ENCODE measurements around the gene SFRP2.

Gene SFRP2

DNA sequence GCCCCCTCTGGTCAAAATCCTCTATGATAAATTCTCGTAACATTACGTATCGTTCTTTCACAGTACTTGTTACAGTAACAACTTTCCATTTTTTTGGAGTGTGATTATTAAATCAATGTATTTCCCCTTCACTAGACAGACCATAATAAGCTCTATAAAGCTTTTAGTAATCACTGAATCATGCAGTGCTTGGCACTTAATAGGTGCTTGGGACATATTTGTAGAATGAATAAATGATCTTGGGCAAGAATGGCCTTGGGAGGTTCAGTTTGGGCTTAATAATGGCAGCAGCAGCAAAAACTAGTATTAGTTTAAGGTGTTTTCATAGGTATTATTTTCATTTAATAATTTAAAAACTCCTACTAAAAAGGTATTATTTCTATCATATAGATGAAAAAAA is 33.4 kb upstream of the SFRP2 start:
- Histone ChIP-seq H3K36me3 (ENCODE audit: control insufficient read depth in 2 of 2, insufficient read depth in 1 of 2, low read length in 2 of 2) (no peaks in the 10 kb centered on the region), H3K4me1 (ENCODE audit: control insufficient read depth, insufficient read depth, low read length) (no peaks in the 10 kb centered on the region), H3K27ac (ENCODE audit: extremely low read depth, low read depth, low read length) (no peak overlapping the region), H3K9me3 (ENCODE audit: control insufficient read depth, insufficient read depth, low read depth, low read length) (no peaks in the 10 kb centered on the region), H3K4me3 (ENCODE audit: low read depth, low read length) (no peak overlapping the region)
- TF ChIP-seq, protein P1, sequence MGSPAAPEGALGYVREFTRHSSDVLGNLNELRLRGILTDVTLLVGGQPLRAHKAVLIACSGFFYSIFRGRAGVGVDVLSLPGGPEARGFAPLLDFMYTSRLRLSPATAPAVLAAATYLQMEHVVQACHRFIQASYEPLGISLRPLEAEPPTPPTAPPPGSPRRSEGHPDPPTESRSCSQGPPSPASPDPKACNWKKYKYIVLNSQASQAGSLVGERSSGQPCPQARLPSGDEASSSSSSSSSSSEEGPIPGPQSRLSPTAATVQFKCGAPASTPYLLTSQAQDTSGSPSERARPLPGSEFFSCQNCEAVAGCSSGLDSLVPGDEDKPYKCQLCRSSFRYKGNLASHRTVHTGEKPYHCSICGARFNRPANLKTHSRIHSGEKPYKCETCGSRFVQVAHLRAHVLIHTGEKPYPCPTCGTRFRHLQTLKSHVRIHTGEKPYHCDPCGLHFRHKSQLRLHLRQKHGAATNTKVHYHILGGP (tag by site-specific recombination; IDR thresholded peaks at IDR 0.05), result no peak
- TF ChIP-seq ZNF394 (tag by site-specific recombination; IDR thresholded peaks at IDR 0.05; ENCODE audit: borderline replicate concordance) (no peak), SCRT2 (tag by site-specific recombination; IDR thresholded peaks at IDR 0.05) (no peak), ZNF202 (tag by site-specific recombination; IDR thresholded peaks at IDR 0.05; ENCODE audit: borderline replicate concordance) (no peak), ZBTB20 (tag by site-specific recombination; IDR thresholded peaks at IDR 0.05) (no peak), ZNF239 (tag by site-specific recombination; IDR thresholded peaks at IDR 0.05) (no peak), ZBTB17 (tag by site-specific recombination; IDR thresholded peaks at IDR 0.05) (no peak), ZNF561 (tag by site-specific recombination; IDR thresholded peaks at IDR 0.05; ENCODE audit: borderline replicate concordance) (no peak), ZNF664 (tag by site-specific recombination; IDR thresholded peaks at IDR 0.05) (no peak), ZBTB48 (tag by site-specific recombination; IDR thresholded peaks at IDR 0.05) (no peak), ZNF302 (tag by site-specific recombination; IDR thresholded peaks at IDR 0.05; ENCODE audit: low read depth) (no peak)
- TF ChIP-seq, protein P2, sequence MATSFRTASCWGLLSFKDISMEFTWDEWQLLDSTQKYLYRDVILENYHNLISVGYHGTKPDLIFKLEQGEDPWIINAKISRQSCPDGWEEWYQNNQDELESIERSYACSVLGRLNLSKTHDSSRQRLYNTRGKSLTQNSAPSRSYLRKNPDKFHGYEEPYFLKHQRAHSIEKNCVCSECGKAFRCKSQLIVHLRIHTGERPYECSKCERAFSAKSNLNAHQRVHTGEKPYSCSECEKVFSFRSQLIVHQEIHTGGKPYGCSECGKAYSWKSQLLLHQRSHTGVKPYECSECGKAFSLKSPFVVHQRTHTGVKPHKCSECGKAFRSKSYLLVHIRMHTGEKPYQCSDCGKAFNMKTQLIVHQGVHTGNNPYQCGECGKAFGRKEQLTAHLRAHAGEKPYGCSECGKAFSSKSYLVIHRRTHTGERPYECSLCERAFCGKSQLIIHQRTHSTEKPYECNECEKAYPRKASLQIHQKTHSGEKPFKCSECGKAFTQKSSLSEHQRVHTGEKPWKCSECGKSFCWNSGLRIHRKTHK (tag by site-specific recombination; IDR thresholded peaks at IDR 0.05), result no peak
- TF ChIP-seq, protein P3, sequence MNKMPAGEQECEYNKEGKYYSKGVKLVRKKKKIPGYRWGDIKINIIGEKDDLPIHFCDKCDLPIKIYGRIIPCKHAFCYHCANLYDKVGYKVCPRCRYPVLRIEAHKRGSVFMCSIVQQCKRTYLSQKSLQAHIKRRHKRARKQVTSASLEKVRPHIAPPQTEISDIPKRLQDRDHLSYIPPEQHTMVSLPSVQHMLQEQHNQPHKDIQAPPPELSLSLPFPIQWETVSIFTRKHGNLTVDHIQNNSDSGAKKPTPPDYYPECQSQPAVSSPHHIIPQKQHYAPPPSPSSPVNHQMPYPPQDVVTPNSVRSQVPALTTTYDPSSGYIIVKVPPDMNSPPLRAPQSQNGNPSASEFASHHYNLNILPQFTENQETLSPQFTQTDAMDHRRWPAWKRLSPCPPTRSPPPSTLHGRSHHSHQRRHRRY (tag by site-specific recombination; IDR thresholded peaks at IDR 0.05), result no peak
- ChIA-PET CTCF (interaction anchor here (0.5 to 0.6 kb wide), 2 partner anchors 25 to 243 kb away, joined by 3 read pairs; no protein-coding TSS in a partner anchor), POLR2A (no interaction called here)

DNA sequence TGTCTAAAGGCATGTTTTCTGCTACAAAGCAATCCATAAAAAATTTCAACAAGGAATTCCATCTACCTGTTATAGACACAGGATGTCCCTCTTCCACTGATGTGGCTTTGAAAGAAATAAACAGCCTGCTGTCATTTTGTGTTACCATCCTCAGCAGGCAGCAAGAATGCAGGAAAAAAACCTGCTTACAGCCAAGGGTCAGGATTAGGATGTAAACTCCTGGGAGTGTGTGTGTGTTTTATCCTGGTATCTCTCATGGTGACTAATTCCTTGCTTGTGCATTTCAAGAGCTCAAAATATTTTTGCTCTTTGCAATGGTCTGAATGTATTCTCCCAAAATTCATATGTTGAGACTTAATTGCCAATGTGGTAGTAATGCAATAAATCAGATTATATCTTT is 28.6 kb upstream of the SFRP2 start:
- ChIA-PET CTCF (no interaction called here), POLR2A (no interaction called here)

More for the DNA sequence above, 28.6 kb upstream of the SFRP2 start:
- Histone ChIP-seq H3K27ac (ENCODE audit: extremely low read depth, low read depth, low read length) (no peak overlapping the region), H3K4me1 (ENCODE audit: control insufficient read depth, insufficient read depth, low read length) (no peaks in the 10 kb centered on the region), H3K4me3 (ENCODE audit: low read depth, low read length) (no peak overlapping the region), H3K36me3 (ENCODE audit: control insufficient read depth in 2 of 2, insufficient read depth in 1 of 2, low read length in 2 of 2) (no peaks in the 10 kb centered on the region), H3K9me3 (ENCODE audit: control insufficient read depth, insufficient read depth, low read depth, low read length) (no peaks in the 10 kb centered on the region)
- TF ChIP-seq ZNF114 (tag by site-specific recombination; IDR thresholded peaks at IDR 0.05) (no peak), ZFP3 (tag by site-specific recombination; IDR thresholded peaks at IDR 0.05; ENCODE audit: low read depth) (no peak), ZFP37 (tag by site-specific recombination; IDR thresholded peaks at IDR 0.05) (no peak), ZNF169 (tag by site-specific recombination; IDR thresholded peaks at IDR 0.05) (no peak), MZF1 (tag by site-specific recombination; IDR thresholded peaks at IDR 0.05; ENCODE audit: borderline replicate concordance) (no peak), GFI1B (tag by site-specific recombination; IDR thresholded peaks at IDR 0.05) (no peak), KLF16 (tag by site-specific recombination; IDR thresholded peaks at IDR 0.05) (no peak), ZNF121 (tag by site-specific recombination; IDR thresholded peaks at IDR 0.05) (no peak), ZSCAN23 (tag by site-specific recombination; IDR thresholded peaks at IDR 0.05) (no peak), HOXD13 (CRISPR knock-in tag; IDR thresholded peaks at IDR 0.05; ENCODE audit: borderline replicate concordance) (no peak), ZNF791 (tag by site-specific recombination; IDR thresholded peaks at IDR 0.05) (no peak), ZNF416 (tag by site-specific recombination; IDR thresholded peaks at IDR 0.05) (no peak), ZNF792 (tag by site-specific recombination; IDR thresholded peaks at IDR 0.05) (no peak), ZNF707 (tag by site-specific recombination; IDR thresholded peaks at IDR 0.05) (no peak)
- TF ChIP-seq, protein P4, sequence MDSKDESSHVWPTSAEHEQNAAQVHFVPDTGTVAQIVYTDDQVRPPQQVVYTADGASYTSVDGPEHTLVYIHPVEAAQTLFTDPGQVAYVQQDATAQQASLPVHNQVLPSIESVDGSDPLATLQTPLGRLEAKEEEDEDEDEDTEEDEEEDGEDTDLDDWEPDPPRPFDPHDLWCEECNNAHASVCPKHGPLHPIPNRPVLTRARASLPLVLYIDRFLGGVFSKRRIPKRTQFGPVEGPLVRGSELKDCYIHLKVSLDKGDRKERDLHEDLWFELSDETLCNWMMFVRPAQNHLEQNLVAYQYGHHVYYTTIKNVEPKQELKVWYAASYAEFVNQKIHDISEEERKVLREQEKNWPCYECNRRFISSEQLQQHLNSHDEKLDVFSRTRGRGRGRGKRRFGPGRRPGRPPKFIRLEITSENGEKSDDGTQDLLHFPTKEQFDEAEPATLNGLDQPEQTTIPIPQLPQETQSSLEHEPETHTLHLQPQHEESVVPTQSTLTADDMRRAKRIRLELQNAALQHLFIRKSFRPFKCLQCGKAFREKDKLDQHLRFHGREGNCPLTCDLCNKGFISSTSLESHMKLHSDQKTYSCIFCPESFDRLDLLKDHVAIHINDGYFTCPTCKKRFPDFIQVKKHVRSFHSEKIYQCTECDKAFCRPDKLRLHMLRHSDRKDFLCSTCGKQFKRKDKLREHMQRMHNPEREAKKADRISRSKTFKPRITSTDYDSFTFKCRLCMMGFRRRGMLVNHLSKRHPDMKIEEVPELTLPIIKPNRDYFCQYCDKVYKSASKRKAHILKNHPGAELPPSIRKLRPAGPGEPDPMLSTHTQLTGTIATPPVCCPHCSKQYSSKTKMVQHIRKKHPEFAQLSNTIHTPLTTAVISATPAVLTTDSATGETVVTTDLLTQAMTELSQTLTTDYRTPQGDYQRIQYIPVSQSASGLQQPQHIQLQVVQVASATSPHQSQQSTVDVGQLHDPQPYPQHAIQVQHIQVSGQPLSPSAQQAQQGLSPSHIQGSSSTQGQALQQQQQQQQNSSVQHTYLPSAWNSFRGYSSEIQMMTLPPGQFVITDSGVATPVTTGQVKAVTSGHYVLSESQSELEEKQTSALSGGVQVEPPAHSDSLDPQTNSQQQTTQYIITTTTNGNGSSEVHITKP (tag by site-specific recombination; IDR thresholded peaks at IDR 0.05), result no peak
